Measurements from ENCODE around the gene CCDC158.
A peak's percentile ranks its signal among the peaks of the same experiment; 100 is the strongest.
"Not testable (repeated sequence)": the region's sequence is repeated elsewhere in the genome, so short reads cannot be mapped to it uniquely, and the experiment has no call there.

Gene CCDC158

DNA sequence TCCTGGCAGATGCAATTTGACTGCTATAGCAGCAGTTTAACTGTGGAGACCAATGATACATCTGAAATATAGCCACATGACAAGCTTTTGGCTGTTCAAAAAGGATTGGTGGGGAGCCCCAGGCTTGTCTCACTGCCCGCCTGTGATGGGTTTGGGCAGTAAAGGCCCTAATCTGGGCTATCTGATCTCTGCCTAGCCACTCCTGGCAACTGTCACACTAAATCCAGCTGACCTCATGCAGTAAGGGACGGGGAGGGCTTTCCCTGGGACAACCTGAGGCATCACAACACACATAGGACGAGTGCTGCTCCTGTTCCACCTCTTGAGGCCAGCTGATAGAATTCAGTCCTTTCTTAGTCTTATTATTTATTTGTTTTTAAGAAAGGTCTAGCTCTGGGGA is 56.2 kb downstream of the CCDC158 start:
- no peak for DNase-seq

GRCh38 chr4:76363556-76364290 is 57.2 kb downstream of the CCDC158 start:
- no peak for DNase-seq

DNA sequence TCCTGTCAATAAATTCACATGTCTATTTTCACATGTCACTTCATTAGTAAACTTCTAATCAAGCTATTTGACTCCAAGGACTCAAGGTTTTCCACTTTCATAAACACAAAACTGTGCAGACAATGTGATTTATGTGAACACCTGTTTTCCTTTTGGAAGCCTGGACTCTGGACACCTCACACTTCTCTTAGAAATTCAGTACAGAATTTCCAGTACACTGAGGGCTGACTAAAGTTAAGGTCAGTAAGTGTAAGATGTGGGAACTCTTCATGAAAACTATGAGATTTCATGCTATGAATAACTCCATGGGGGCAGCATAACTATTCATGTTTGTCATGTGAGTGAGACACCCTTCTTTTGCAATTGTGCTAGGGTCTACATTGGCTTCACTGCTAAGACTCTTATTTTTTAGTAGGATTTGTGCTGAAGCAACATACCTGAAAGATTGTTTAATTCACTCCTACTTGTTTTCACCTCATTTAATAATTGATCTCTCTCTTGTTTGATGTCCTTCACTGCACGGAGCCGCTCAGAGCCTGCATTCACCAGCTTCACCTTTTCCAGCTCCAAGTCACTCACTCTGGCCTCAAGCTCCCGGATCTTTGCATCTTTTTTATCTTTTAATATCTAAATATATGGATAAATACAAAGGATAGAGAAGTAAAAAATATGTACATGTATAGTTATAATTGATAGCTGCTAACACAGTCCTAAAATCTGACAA is 59.1 kb downstream of the CCDC158 start:
- DNase-seq: no peak

DNA sequence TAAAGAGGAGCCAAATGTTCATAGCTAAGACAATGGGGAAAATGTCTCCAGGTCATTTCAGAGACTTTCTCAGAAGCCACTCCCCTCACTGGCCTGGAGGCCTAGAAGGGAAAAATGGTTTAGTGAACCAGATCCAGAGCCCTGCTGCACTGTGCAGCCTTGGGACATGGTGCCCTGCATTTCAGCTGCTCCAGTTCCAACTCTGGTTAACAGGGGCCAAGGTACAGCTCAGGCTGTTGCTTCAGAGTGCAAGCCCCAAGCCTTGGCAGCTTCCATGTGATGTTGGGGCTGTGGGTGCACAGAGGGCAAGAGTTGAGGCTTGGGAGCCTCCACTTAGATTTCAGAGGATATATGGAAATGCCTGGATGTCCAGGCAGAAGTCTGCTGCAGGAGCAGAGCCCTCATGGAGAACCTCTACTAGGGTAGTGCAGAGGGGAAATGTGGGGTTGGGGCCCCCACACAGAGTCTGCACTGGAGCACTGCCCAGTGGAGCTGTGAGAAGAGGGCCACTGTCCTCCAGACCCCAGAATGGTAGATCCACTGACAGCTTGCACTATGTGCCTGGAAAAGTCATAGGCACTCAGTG is 61.0 kb downstream of the CCDC158 start:
- not testable (repeated sequence) for DNase-seq

GRCh38 chr4:76357981-76358380 is 63.0 kb downstream of the CCDC158 start:
- DNase-seq: no peak

DNA sequence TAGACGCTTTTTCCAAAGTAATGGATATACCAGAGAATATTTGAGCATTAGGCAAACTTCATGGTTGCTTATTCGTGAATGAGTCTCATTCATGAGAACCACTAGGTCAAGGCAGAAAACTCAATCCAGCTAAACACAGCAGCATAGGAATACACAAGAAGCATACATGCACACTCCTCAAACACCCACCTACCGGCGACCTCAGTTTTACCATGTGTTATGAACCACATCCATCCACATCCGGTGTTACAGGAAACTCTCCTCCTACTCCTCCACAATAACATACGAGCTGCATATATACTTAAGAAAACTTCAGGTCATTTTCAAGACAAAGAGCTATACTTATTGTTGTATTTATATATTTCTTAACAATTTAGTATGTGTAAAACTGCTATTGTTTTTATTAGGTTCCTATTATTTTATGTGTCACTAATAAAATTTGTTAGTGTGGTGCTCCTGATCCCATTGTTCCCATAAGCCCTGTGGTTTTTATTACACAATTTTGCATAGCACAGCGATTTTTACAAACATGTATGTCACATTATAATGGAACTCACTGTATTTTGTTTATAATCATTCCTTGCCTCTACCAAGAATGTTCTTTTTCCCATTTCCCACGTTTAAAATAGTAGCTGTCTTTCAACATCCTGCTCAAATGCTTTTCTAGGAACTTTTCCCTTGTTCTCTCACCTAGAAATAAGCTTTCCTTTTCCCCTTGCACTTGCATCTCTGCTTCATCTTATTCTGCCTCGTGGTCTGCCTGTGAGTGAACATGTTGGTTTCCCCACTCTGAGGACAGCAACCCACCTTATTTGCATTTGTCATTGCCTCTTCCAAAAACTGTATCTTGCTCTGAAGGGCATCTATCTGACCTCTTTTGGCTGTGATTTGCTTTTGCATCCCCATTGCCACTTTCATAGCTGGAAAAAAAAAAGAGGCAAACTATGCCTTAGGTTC is 66.1 kb downstream of the CCDC158 start:
- DNase-seq: peak in 1 of 5 donors; percentile 58

DNA sequence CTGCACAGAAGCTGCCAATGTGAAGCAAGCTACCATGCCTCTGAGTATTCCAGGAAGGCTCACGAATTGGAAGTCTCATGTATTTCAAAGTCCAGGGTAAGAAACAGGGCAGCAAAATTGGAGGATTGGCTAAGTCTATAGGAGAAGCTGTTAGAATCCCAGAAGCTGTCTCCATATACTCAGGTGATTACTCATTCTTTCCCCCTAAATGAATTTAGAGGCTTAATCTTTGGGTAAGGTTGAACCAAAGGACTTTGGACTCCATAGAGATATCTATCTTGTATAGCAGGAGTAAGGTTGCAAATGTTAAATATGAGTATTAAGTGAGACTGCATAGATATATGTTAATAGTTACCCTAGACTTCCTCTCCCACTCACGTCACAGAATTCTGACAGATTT is 78.1 kb downstream of the CCDC158 start:
- DNase-seq: no peak

DNA sequence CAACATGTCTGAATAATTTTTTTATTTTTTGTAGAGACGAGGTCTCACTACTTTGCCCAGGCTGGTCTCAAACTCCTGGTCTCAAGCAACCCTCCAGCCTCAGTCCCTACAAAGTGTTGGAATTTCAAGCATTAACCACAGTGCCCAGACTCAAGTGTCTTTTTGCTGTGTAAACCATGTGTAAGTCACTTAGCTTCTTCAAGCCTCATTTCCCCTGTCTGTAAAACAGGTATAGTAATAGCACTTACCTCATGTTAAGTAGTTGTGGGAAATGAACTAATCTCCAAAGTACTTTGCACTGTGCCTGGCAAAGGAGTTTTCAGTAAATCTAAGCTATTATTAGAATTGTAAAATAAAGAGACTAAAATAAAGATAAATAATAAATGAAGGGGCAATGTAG is 78.8 kb downstream of the CCDC158 start:
- DNase-seq: no peak

DNA sequence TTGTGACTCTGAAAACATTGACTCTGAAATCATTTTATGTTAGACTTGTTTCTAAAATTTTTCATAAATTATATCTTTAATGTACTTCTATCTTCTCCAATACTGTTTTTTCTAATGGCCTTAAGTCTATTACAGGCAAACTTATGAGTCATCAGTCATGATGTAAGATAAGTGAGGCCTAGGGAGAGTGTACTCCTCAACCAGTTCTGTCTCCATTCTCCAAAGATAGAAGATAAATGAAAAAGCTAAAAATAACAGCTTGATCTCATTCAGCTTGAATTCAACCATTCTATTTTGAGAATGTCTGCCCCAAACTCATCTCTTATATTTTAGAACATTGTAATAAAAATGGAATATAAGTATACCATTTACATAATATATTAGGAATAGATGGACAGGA is 79.9 kb downstream of the CCDC158 start:
- no peak for DNase-seq

GRCh38 chr4:76339364-76339763 is 81.6 kb downstream of the CCDC158 start:
- DNase-seq: no peak

GRCh38 chr4:76334885-76335284 is 86.1 kb downstream of the CCDC158 start:
- no peak for DNase-seq

DNA sequence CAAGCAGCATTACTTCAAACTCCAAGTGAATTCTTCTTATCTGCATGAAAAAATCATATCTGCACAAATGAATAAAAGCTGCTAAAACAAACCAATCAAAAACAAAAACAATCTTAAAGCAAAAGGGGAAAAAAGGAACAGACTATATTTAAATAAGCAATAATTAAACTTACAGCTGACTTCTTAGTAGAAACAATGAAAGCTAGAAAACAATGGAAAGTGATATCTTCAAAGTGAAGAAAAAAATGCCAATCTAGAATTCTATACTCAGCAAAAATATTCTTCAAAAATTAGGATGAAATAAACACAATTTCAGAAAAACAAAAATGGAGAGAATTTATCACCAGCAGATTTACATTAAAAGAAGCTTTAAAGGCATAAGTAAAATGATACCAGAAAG is 94.4 kb downstream of the CCDC158 start:
- no peak for DNase-seq

- no peak for DNase-seq
These were observed 95.9 kb downstream of the CCDC158 start for GRCh38 chr4:76325072-76325471.

- no peak for DNase-seq
These were observed 98.7 kb downstream of the CCDC158 start for GRCh38 chr4:76322236-76322635.

GRCh38 chr4:76316131-76316530 is 104.8 kb downstream of the CCDC158 start:
- DNase-seq: no peak

DNA sequence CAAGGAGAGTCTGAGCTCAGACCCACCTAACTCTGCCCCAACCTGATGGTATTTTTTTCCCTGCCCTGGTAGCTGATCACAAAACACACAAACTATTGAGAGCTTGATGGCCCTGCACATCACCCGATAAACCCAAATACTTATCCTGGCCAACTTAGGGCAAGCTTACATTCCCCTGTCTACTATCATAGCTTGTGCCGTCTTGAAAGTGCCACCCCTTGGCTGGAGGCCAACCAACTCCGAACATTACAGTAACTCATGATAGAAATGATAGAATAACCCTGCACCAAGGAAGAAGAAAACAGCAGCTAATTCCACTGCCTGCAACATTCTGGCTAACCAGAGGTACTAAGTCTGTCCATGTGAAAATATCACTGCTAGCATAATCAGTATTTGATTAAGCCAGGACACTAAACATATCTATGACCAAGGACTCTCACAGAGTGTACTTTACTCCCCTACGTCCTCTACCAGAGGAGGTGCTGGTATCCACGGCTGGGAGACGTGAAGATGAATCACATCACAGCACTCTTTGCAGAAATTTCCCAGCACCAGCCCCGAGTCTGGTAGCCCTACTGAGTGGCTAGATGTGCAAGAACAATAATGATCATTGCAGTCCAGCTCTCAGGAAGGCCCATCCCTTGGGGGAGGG is 105.5 kb downstream of the CCDC158 start:
- no peak for DNase-seq

GRCh38 chr4:76313547-76313946 is 107.4 kb downstream of the CCDC158 start:
- no peak for DNase-seq

DNA sequence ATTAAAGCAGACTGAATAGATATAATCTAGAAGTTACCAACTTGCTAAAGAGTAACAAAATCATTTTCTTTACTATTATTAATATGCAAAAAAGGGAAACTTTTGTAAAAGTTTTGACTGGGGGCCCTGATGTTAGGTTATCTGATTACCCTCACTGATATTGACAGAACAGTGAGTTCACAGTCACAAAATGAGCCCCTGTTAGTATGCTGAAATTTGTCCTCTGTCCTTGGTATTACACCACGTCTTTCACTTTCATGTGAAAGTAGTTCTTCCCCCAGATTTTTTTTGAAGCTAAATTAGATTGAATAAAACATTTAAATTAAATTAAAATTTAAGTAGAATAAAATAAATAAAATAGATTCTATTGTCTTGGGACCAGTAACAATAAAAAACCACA is 108.5 kb downstream of the CCDC158 start:
- DNase-seq: no peak

GRCh38 chr4:76311896-76312331 is 109.0 kb downstream of the CCDC158 start:
- DNase-seq: no peak

DNA sequence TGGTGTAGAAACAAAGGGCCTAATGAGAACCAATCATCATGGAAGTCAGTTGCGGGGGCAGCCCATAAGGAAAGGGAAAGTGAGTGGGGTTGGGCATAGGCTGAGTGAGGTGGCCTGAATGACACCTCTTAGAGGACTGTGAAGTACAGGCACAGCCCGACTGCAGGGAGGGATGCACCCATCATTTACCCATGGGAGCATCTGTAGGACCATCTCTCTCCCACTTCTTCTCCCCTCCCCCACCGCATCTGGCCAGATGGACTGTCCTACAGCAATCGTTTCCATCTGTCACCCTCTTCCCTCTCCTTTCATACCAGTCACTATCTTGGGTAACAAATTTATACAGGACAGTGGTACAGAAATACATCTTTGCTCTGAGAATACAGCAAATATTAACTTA is 110.3 kb downstream of the CCDC158 start:
- no peak for DNase-seq

GRCh38 chr4:76309939-76310550 is 110.9 kb downstream of the CCDC158 start:
- no peak for DNase-seq

DNA sequence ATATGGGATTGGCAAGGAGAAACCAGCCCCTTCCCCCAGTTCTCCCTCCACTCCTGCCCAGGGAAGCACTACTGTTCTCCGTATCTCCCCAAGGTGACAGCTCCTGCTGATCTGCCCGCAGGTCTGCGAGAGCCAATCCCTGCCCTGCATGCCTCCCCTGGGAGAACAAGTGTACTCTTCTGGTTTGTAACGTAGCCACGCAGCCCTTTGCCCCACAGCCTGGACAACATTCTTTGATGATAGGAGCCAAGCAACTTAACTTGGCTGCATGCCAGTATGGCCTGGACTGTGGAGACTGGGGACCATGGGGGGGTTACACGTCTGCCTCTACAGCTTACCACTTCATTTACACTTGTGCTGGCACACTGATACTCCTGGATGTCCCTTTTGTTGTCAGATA is 112.4 kb downstream of the CCDC158 start:
- DNase-seq: no peak
